ENCODE results near the gene PRPF31. TPM values are rescaled to one million over a fixed set of nuclear protein-coding genes. Genes with fewer than 3 reads are reported as not detected.

The PRPF31 gene
- total and polyA plus RNA-seq, 2 of the 13 experiments (the other 11 are each of a cell fraction or from before 2014, with no cell fraction given) = 23.8 to 63.8 TPM

GRCh38 chr19:54095859-54096616, 19.5 kb upstream of the PRPF31 start (continued):
- TF ChIP-seq HMGXB4 (CRISPR knock-in tag; IDR thresholded peaks at IDR 0.05; ENCODE audit: borderline replicate concordance in 1 of 2, low read depth in 1 of 2) = peak; percentile 46 to 55; a peak in 1 of 4 replicates
- 0 out of 2 replicates have a peak, but pooled peaks have one; percentile 25 for TF ChIP-seq RXRA (CRISPR knock-in tag; IDR thresholded peaks at IDR 0.05)
- peak; percentile 96 for TF ChIP-seq MXD3 (CRISPR knock-in tag; IDR thresholded peaks at IDR 0.05)
- TF ChIP-seq JUND (CRISPR knock-in tag; IDR thresholded peaks at IDR 0.05) = peak; percentile 30; the same call in 1 of the 2 replicates
- peak; percentile 58; the same call in 1 of the 2 replicates for TF ChIP-seq THAP11 (CRISPR knock-in tag; IDR thresholded peaks at IDR 0.05)
- peak; percentile 74; the same call in 1 of the 2 replicates for TF ChIP-seq NKX3-1 (CRISPR knock-in tag; IDR thresholded peaks at IDR 0.05)
- TF ChIP-seq RARA (CRISPR knock-in tag; IDR thresholded peaks at IDR 0.05) = peak; percentile 50
- TF ChIP-seq CCDC6 (CRISPR knock-in tag; IDR thresholded peaks at IDR 0.05) = peak; percentile 66; the same call in 1 of the 2 replicates
- 0 out of 2 replicates have a peak, but pooled peaks have one; percentile 46 for TF ChIP-seq DZIP1 (CRISPR knock-in tag; IDR thresholded peaks at IDR 0.05)
- peak; percentile 78 for TF ChIP-seq BORCS8-MEF2B (CRISPR knock-in tag; IDR thresholded peaks at IDR 0.05)
- TF ChIP-seq HNRNPLL (IDR thresholded peaks at IDR 0.05; ENCODE audit: low read depth, low read length, poor library complexity, severe bottlenecking) = peak; percentile 73
- TF ChIP-seq NFAT5 (CRISPR knock-in tag; IDR thresholded peaks at IDR 0.05) = peak; percentile 79; the same call in 1 of the 2 replicates
